PC-3 (cell line): Measurements from ENCODE around the gene DYNLT2. TPM values are rescaled to one million over a fixed set of nuclear protein-coding genes. Genes with fewer than 3 reads are reported as not detected.
A peak's percentile ranks its signal among the peaks of the same experiment; 100 is the strongest.

ENCODE experiments used
- ATAC-seq: fragments of 200-7000 bp; cut with Tn5 transposase; 2 replicates; pipeline ENCODE4 v1.9.1; 2020; ENCODE audit warnings: mild to moderate bottlenecking, moderate library complexity
- Bru-seq: library from RNA; stranded (reverse); fragments of 400-500 nt; gene quantifications from one replicate; lab custom pipeline; 2021; lab: Mats Ljungman, UMichigan
- BruChase-seq, 2 experiments: library from RNA; stranded (reverse); fragments of 400-500 nt; gene quantifications; one replicate each; lab custom pipeline; 2021; lab: Mats Ljungman, UMichigan
- BruUV-seq: library from RNA; stranded (reverse); fragments of 400-500 nt; replicated peaks from 2 replicates; lab custom pipeline; 2021; lab: Mats Ljungman, UMichigan
- CTCF ChIA-PET: fragments of 300-600 bp; sonication (Branson Sonifier 250); formaldehyde crosslinking; loops from one replicate; lab custom pipeline; 2022; ENCODE audit warnings: antibody characterized with exemption; lab: Charles Lee
- POLR2A ChIA-PET: fragments of 300-600 bp; sonication (Branson Sonifier 250); formaldehyde crosslinking; loops from one replicate; lab custom pipeline; 2022; ENCODE audit warnings: antibody characterized with exemption; ENCODE audit not compliant: unreplicated experiment; lab: Charles Lee
- DNase-seq: peaks from one replicate; pipeline ENCODE4 v3.0.0-alpha.2; 2015
- H2AFZ ChIP-seq: fragments of 300-600 bp; sonication (generic); 2 replicates; pipeline ENCODE4 v1.6.0; 2016; ENCODE audit warnings: antibody characterized with exemption, low read length
- H3F3A ChIP-seq: fragments of 300-600 bp; sonication (generic); one replicate; pipeline ENCODE4 v1.6.0; 2017; ENCODE audit warnings: antibody characterized with exemption, low read length, control low read depth, mild to moderate bottlenecking; ENCODE audit not compliant: unreplicated experiment
- H3K27ac ChIP-seq: fragments of 300-600 bp; sonication (generic); 2 replicates; pipeline ENCODE4 v1.5.1; 2016; ENCODE audit warnings: mild to moderate bottlenecking, low read length
- H3K27me3 ChIP-seq: fragments of 300-600 bp; sonication (generic); 2 replicates; pipeline ENCODE4 v1.6.1; 2016; ENCODE audit warnings: low read length, mixed read lengths
- H3K36me3 ChIP-seq: fragments of 300-600 bp; sonication (generic); 2 replicates; pipeline ENCODE4 v1.6.1; 2016; ENCODE audit warnings: low read depth, mixed run types, low read length, mixed read lengths
- H3K4me1 ChIP-seq: fragments of 300-600 bp; sonication (generic); 2 replicates; pipeline ENCODE4 v1.5.1; 2016; ENCODE audit warnings: low read length; ENCODE audit not compliant: insufficient read depth
- H3K4me2 ChIP-seq: fragments of 300-600 bp; sonication (generic); 2 replicates; pipeline ENCODE4 v1.6.0; 2016; ENCODE audit warnings: low read length
- H3K4me3 ChIP-seq: fragments of 300-600 bp; sonication (generic); 2 replicates; pipeline ENCODE4 v1.5.1; 2016; ENCODE audit warnings: mild to moderate bottlenecking, low read length, mixed read lengths
- H3K79me2 ChIP-seq: fragments of 300-600 bp; sonication (generic); 2 replicates; pipeline ENCODE4 v1.6.1; 2017; ENCODE audit warnings: low read length, mixed read lengths
- H3K9ac ChIP-seq: fragments of 300-600 bp; sonication (generic); 2 replicates; pipeline ENCODE4 v1.6.0; 2016; ENCODE audit warnings: mild to moderate bottlenecking, low read length
- H3K9me2 ChIP-seq: fragments of 300-600 bp; sonication (generic); replicated peaks from 2 replicates; pipeline ENCODE4 v1.6.1; 2016; ENCODE audit warnings: mixed run types, low read length, mixed read lengths
- H3K9me3 ChIP-seq: fragments of 300-600 bp; sonication (generic); 2 replicates; pipeline ENCODE4 v1.6.1; 2016; ENCODE audit warnings: low read length, mixed read lengths
- H4K20me1 ChIP-seq: fragments of 300-600 bp; sonication (generic); 2 replicates; pipeline ENCODE4 v1.6.1; 2016; ENCODE audit warnings: low read length, mixed read lengths
- EZH2 ChIP-seq: fragments of 300-600 bp; sonication (generic); IDR thresholded peaks from one replicate; pipeline ENCODE4 v1.6.1; 2017; ENCODE audit warnings: antibody characterized with exemption, mild to moderate bottlenecking, low read length; ENCODE audit not compliant: unreplicated experiment
- EZH2phosphoT487 ChIP-seq: fragments of 300-600 bp; sonication (generic); IDR thresholded peaks from 2 replicates; pipeline ENCODE4 v1.6.1; 2018; ENCODE audit warnings: mild to moderate bottlenecking, antibody characterized with exemption, low read length, borderline replicate concordance
- intact Hi-C: fragments of 100-400 bp; cut with micrococcal nuclease; formaldehyde crosslinking; loops from 2 replicates; pipeline ENCODE4 v1.9.0; 2023
- long read RNA-seq: library from polyadenylated mRNA; unstranded; transcript quantifications from one replicate; pipeline ENCODE4 v2.0.0, GENCODE V29; 2021; ENCODE audit not compliant: unreplicated experiment
- total RNA-seq: library from RNA; depleted of rRNA; stranded (reverse); fragments of >200 nt; gene quantifications from 2 replicates; pipeline ENCODE4 v1.2.3, GENCODE V29; 2014; rRNA removed
- TF ChIP-seq, protein P1 (sequence below): fragments of 300-600 bp; sonication (generic); conservative IDR thresholded peaks from 2 replicates; pipeline ENCODE4 v1.5.1; 2017; ENCODE audit warnings: antibody characterized with exemption, low read depth, mild to moderate bottlenecking, low read length

Gene DYNLT2, protein sequence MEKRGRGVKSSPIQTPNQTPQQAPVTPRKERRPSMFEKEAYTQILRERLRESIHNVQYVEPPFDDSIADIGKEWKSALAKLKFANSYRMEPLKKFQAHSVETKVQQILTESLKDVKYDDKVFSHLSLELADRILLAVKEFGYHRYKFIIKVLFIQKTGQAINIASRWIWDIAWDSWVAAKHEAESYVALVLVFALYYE
- total RNA-seq (0.51 and 1.5 TPM in 2 replicates), Bru-seq, nascent RNA (percentile 55 among the genes with signal in this experiment), BruChase-seq, experiment 1, labeled RNA remaining after a 6-hour chase (percentile 37 among the genes with signal in this experiment), BruChase-seq, experiment 2, labeled RNA remaining after a 2-hour chase (percentile 37 among the genes with signal in this experiment)
- long read RNA-seq, partial matches to known transcripts = 0 of 4 reads
- long read RNA-seq, other reads (novel, unspliced or antisense) = 0 of 4 reads

DNA sequence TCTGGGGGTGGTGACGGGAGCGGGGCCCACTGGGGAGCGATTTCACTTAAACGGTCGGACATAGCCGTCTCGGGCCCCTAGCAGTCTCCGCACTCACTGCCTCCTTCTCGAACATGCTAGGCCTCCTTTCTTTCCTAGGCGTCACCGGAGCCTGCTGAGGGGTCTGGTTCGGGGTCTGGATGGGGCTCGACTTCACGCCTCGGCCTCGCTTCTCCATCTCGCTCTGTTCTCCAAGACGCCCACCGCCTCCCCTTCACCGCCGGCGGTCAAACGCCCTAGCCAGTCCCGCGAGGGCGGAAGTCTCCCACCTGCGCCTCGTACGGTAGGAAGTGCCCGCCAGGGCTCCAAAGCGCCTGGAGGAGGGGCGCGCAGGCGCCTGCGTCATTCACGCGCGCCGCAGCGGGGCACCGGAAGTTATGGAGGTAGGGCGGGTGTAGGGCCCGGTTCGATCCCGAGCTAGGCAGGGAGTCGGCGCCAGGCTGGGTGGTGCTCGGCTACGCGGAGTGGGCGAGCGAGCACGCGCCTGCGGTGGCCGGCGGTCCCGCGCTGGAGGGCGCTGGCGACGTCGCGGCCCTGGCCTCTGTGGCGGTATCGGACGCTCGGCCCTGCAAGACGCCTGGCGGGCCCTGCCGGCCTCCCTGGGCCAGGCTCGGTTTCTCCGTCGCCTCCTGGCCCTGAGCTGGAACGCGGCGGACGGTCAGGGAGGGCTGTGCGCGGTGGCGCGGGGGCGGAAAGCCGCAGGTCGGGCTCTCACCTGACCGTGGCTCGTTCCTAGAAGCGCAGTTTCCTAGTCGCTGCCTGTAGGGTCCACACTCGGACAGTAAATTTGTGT, at the start of gene DYNLT2, which contains the start of gene ERMARD:
TSS of gene DYNLT2 (minus strand) at position 331 of the 832 bp plus-strand sequence. CDS start at position 217, 114 bp downstream.
TSS of gene ERMARD (plus strand) at position 381 of the 832 bp plus-strand sequence. CDS start at position 417, 36 bp downstream.
- Histone ChIP-seq H3K9ac (peak within 1 kb of the TSS; percentile 93), H3K9me2 (no peaks in the 10 kb centered on the region), H3K4me3 (peak within 1 kb of the TSS; percentile 83), H3K4me2 (peak within 1 kb of the TSS; percentile 99), H3K27ac (peak within 1 kb of the TSS; percentile 70), H3K36me3 (no peaks in the 10 kb centered on the region), H3K9me3 (no peaks in the 10 kb centered on the region), H3K27me3 (no peaks in the 10 kb centered on the region), H4K20me1 (no peaks in the 10 kb centered on the region), H3F3A (no peaks in the 10 kb centered on the region), H3K4me1 (peaks cover 8% of the 10 kb centered on the region; the same call in 1 of the 2 replicates), H3K79me2 (peaks cover 28% of the 10 kb centered on the region), H2AFZ (peak within 1 kb of the TSS; percentile 79)
- CTCF ChIA-PET = no interaction called here
- TF ChIP-seq EZH2 (no peak), EZH2phosphoT487 (no peak)
- TF ChIP-seq, protein P1, sequence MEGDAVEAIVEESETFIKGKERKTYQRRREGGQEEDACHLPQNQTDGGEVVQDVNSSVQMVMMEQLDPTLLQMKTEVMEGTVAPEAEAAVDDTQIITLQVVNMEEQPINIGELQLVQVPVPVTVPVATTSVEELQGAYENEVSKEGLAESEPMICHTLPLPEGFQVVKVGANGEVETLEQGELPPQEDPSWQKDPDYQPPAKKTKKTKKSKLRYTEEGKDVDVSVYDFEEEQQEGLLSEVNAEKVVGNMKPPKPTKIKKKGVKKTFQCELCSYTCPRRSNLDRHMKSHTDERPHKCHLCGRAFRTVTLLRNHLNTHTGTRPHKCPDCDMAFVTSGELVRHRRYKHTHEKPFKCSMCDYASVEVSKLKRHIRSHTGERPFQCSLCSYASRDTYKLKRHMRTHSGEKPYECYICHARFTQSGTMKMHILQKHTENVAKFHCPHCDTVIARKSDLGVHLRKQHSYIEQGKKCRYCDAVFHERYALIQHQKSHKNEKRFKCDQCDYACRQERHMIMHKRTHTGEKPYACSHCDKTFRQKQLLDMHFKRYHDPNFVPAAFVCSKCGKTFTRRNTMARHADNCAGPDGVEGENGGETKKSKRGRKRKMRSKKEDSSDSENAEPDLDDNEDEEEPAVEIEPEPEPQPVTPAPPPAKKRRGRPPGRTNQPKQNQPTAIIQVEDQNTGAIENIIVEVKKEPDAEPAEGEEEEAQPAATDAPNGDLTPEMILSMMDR = no peak
- POLR2A ChIA-PET = interaction anchor here (0.6 kb wide), 1 partner anchor 541 kb away, joined by 5 read pairs; no protein-coding TSS in a partner anchor
- DNase-seq = peak; percentile 92
- intact Hi-C loops = loop anchor here (2.0 to 5.0 kb wide), 2 partner anchors 29 to 49 kb away; partner anchors contain the start of genes C6orf120 and WDR27
- ATAC-seq = peak; percentile 90
- BruUV-seq = no TSS peak

DNA sequence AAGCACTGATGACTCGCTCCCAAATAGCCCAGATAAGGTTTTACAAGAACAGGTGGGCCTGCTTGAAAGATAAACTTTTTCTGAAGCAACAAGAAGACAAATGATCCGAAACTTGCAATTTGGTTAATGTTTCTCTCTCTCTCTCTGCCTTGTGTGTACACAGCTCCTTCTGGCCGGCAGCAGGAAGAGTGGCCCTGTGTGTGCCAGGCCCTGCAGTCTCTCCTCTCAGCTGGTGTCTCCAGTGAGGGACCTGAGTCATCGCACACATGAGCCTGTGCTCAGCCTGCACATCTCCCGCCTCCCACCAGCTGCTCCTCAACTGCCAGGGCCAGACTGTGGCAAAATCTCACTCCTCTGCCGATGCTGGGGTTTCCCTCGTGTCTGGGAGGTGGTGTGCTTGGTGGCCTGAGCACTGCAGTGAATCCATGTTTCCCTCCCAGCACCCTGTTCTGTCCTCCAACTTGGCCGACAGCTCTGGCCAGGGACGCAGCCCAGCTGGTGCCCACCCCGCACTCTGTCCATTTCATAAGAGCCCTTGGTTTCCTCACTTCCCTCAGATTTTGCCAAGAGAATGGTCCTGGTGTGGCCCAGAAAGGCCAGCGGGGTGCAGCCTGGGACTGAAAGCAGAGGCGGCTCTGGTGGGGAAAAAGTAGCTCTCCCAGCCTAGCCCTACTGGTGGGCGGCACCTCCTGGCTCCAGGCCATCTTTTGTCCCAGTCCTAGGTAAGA, 49.5 kb upstream of the DYNLT2 start:
- H3K36me3 ChIP-seq = no peaks in the 10 kb centered on the region
- no peaks in the 10 kb centered on the region for H3F3A ChIP-seq
- TF ChIP-seq EZH2 = no peak
- TF ChIP-seq, protein P1 = no peak
- H3K27me3 ChIP-seq = no peaks in the 10 kb centered on the region
- DNase-seq (peak; percentile 64), ATAC-seq (peak; percentile 98)
- peak overlapping the region; percentile 55 for H3K4me2 ChIP-seq
- H3K9me2 ChIP-seq = no peaks in the 10 kb centered on the region
- CTCF ChIA-PET = no interaction called here
- H3K9ac ChIP-seq = no peak overlapping the region
- H3K79me2 ChIP-seq = no peaks in the 10 kb centered on the region
- peaks cover 18% of the 10 kb centered on the region for H3K4me1 ChIP-seq
- no peak overlapping the region for H3K4me3 ChIP-seq
- POLR2A ChIA-PET = no interaction called here
- intact Hi-C loops = no loop called here
- BruUV-seq = no TSS peak
- H4K20me1 ChIP-seq = no peaks in the 10 kb centered on the region
- H3K9me3 ChIP-seq = no peaks in the 10 kb centered on the region
- peak overlapping the region; percentile 58; the same call in 1 of the 2 replicates for H2AFZ ChIP-seq
- no peak overlapping the region for H3K27ac ChIP-seq
